Stomach (tissue), 4 donors: ENCODE measurements around the gene PSKH1.

Experiments used
- EP300 ChIP-seq: sonication (generic); formaldehyde crosslinking; IDR thresholded peaks from one replicate; pipeline ENCODE4 v1.6.1; 2017; ENCODE audit warnings: antibody characterized with exemption
- POLR2AphosphoS5 ChIP-seq, 3 donors: sonication (generic); formaldehyde crosslinking; IDR thresholded peaks; one replicate each; pipeline ENCODE4 v1.6.1; 2016; ENCODE audit warnings: antibody characterized with exemption in 3 of 3
- TF ChIP-seq, protein P1 (sequence below), 7 experiments: fragments of 450-650 bp in 4 of 7; fragments of 200-600 bp in 3 of 7; sonication (generic) in 3 of 7; IDR thresholded peaks; one replicate each; pipeline ENCODE4 v1.5.1; 2016 to 2019; ENCODE audit warnings: antibody characterized with exemption in 7 of 7, control low read depth in 2 of 7, mild to moderate bottlenecking in 1 of 7

DNA sequence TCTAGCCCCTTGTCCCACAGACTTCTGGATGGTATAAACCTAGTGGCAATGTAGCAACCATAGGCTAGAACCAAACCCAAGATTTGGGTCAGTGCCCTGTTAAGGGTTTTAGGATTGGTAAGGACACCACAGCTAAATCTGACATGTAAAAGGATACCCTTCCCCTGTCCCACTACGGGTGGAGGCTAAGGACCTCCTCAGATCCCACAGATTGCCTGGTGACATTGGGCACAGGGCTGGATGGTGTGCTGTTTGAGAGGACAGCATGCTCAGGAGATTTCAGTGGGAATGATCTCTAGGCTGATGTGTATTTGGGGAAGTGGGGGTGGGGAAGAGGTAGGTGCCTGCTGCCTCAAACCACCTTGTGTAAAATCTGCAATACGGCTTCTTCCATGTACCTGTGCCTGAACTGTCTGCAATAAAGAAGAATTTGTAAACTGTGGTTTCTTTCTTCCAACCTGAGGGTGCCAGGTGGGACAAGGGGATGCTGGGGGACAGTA, 20.9 kb upstream of the PSKH1 start:
- TF ChIP-seq, protein P1, sequence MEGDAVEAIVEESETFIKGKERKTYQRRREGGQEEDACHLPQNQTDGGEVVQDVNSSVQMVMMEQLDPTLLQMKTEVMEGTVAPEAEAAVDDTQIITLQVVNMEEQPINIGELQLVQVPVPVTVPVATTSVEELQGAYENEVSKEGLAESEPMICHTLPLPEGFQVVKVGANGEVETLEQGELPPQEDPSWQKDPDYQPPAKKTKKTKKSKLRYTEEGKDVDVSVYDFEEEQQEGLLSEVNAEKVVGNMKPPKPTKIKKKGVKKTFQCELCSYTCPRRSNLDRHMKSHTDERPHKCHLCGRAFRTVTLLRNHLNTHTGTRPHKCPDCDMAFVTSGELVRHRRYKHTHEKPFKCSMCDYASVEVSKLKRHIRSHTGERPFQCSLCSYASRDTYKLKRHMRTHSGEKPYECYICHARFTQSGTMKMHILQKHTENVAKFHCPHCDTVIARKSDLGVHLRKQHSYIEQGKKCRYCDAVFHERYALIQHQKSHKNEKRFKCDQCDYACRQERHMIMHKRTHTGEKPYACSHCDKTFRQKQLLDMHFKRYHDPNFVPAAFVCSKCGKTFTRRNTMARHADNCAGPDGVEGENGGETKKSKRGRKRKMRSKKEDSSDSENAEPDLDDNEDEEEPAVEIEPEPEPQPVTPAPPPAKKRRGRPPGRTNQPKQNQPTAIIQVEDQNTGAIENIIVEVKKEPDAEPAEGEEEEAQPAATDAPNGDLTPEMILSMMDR (IDR thresholded peaks at IDR 0.05), result no peak
- TF ChIP-seq POLR2AphosphoS5 (IDR thresholded peaks at IDR 0.05) (no peak), EP300 (no peak)
